Epithelial cell of proximal tubule (primary cell): ENCODE data around the gene METTL24. TPM values are rescaled to one million over a fixed set of nuclear protein-coding genes. Genes with fewer than 3 reads are reported as not detected.

Experiments used
- DNase-seq: peaks from one replicate; pipeline ENCODE4 v3.0.0-alpha.2; 2011; ENCODE audit warnings: low read depth
- H3K4me3 ChIP-seq: 2 replicates; pipeline ENCODE4 v1.5.1; 2011; ENCODE audit warnings: low read depth, mild to moderate bottlenecking, low read length
- CTCF ChIP-seq: conservative IDR thresholded peaks from 2 replicates; pipeline ENCODE4 v1.5.1; 2012; ENCODE audit warnings: low read depth, mild to moderate bottlenecking, low read length
- total RNA-seq: library from RNA; depleted of rRNA; stranded (reverse); fragments of >200 nt; gene quantifications from 2 replicates; pipeline ENCODE4 v1.2.3, GENCODE V29; 2015

Gene METTL24
- total RNA-seq, 1 donor from 2014 or later: 0.69 TPM

GRCh38 chr6:110378552-110378951 lies 20.4 kb upstream of the METTL24 start:
- no peak overlapping the region for H3K4me3 ChIP-seq
- TF ChIP-seq CTCF: no peak
- DNase-seq: no peak

- no peak overlapping the region for H3K4me3 ChIP-seq
- no peak for TF ChIP-seq CTCF
- no peak for DNase-seq
Measured at GRCh38 chr6:110369066-110369465, 10.9 kb upstream of the METTL24 start.

DNA sequence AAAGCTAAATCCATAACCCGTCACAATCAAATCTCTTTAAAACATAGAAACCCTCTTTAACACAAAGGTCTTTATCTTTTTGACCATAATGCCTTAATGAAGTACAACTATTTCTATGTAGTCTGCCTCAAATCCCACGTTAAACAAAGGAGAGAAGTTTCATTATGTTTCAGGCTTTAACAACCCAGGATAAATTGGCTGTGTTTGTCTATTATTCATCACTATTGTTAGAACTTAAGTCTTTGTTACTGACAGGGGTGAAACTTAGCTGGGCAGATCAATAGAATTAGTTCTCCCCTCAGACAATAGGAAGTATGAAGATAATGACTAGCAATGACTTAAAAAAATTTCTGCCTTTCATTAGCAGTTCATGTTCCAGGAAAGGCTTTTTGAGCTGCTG lies 10.1 kb upstream of the METTL24 start:
- H3K4me3 ChIP-seq: no peak overlapping the region
- TF ChIP-seq CTCF: no peak
- DNase-seq: no peak

DNA sequence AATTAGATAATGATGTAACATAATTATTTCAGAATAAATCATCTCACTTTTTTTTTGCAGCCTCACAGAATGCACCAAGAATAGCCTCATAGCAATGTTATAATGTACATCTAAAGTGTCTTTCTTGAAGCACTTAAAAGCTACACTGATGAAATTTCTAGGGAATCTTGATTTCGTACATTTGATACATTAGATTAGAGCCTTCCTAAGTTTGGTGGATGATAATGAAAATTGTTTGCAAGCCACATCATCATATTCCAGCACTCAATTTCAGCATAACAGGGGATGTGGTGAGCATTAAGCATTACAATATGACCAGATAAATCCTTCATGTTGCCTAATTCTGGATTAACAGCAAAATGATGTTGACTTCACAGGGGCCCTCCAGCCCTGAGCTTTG lies 9.7 kb upstream of the METTL24 start:
- TF ChIP-seq CTCF: no peak
- DNase-seq: no peak
- H3K4me3 ChIP-seq: no peak overlapping the region

GRCh38 chr6:110366975-110367374 lies 8.8 kb upstream of the METTL24 start:
- DNase-seq: no peak
- no peak overlapping the region for H3K4me3 ChIP-seq
- no peak for TF ChIP-seq CTCF

- H3K4me3 ChIP-seq: no peak overlapping the region
- no peak for TF ChIP-seq CTCF
- DNase-seq: no peak
Measured at GRCh38 chr6:110366256-110366655, 8.1 kb upstream of the METTL24 start.

DNA sequence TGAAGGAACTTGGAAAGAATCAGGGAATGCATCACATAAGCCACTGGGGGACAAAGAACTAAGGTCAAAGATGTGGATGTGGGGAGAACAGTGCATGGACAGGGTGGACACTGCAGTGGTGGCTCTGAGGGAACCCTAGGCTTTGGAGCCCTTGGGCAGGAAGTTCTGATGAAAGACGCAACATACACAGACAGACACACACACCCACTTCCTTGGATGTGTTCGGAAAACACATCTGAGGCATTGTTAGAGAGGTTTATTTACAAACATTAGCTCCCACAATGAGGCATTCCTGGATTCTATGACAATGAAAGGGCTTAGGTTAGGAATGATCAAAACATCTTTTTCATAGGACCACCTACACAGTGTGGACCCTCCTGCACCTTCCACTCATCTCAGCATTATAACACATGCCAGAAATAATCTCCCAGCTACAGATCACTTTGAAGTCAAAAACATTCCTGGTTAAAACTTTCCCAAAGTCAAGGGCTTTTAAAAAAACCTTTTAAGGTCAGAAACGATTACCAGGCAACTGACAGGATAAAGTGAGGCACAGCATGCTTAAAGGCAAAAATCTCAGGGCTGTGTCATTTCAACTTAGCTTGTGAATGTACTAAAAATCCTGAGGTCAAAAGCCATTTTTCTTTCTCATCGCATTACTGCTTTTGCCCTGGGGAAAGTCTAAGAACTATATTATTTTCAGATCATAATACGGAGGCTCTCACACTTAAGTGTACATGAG lies 6.4 kb upstream of the METTL24 start:
- H3K4me3 ChIP-seq: no peak overlapping the region
- TF ChIP-seq CTCF: no peak
- no peak for DNase-seq
